GM18517 (cell line): ENCODE data around the gene LGR5.

ENCODE experiments used
- ATAC-seq: cut with Tn5 transposase; IDR thresholded peaks from one replicate; pipeline ENCODE4 v1.9.1; 2021; ENCODE audit warnings: mild to moderate bottlenecking, moderate library complexity; ENCODE audit not compliant: unreplicated experiment

The LGR5 gene, protein sequence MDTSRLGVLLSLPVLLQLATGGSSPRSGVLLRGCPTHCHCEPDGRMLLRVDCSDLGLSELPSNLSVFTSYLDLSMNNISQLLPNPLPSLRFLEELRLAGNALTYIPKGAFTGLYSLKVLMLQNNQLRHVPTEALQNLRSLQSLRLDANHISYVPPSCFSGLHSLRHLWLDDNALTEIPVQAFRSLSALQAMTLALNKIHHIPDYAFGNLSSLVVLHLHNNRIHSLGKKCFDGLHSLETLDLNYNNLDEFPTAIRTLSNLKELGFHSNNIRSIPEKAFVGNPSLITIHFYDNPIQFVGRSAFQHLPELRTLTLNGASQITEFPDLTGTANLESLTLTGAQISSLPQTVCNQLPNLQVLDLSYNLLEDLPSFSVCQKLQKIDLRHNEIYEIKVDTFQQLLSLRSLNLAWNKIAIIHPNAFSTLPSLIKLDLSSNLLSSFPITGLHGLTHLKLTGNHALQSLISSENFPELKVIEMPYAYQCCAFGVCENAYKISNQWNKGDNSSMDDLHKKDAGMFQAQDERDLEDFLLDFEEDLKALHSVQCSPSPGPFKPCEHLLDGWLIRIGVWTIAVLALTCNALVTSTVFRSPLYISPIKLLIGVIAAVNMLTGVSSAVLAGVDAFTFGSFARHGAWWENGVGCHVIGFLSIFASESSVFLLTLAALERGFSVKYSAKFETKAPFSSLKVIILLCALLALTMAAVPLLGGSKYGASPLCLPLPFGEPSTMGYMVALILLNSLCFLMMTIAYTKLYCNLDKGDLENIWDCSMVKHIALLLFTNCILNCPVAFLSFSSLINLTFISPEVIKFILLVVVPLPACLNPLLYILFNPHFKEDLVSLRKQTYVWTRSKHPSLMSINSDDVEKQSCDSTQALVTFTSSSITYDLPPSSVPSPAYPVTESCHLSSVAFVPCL

DNA sequence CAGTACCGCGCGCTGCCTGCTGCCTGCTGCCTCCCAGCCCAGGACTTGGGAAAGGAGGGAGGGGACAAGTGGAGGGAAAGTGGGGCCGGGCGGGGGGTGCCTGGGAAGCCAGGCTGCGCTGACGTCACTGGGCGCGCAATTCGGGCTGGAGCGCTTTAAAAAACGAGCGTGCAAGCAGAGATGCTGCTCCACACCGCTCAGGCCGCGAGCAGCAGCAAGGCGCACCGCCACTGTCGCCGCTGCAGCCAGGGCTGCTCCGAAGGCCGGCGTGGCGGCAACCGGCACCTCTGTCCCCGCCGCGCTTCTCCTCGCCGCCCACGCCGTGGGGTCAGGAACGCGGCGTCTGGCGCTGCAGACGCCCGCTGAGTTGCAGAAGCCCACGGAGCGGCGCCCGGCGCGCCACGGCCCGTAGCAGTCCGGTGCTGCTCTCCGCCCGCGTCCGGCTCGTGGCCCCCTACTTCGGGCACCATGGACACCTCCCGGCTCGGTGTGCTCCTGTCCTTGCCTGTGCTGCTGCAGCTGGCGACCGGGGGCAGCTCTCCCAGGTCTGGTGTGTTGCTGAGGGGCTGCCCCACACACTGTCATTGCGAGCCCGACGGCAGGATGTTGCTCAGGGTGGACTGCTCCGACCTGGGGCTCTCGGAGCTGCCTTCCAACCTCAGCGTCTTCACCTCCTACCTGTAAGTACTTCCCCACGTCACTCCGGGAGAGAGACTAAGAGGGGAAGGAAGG is at the start of gene LGR5:
TSS of gene LGR5 (plus strand) at position 186 of the 732 bp plus-strand sequence. CDS start at position 469, 283 bp downstream.
- no peak for ATAC-seq

DNA sequence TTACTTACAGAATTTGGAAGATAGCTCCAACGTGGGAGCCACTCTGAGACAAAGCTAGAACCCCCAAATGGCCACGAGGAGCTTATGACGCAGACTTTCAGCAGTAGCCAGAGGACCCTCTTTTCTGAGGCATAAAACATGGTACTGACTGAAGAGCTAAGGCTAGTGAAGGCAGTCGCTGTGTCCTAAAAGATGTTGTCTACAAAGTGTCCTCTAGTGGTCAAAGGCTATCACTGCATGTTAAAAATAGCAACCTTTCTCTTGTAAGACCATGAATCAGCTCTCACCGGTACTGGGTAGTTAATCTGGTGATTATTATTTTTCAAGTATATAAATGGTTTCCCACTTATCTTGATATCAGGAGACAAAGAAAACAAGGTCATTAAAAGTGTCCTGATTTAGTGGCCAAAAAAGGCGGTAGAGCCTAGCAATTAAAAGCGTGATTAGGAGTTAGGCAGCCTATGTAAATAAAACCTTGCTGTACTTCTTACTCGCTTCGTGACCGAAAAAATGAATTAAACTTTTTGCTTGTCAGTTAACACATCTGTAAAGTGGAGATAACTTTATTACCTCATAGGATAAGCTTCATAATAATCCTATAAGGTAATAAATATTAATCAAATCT is 47.0 kb upstream of the LGR5 start:
- peak; percentile 98 for ATAC-seq

DNA sequence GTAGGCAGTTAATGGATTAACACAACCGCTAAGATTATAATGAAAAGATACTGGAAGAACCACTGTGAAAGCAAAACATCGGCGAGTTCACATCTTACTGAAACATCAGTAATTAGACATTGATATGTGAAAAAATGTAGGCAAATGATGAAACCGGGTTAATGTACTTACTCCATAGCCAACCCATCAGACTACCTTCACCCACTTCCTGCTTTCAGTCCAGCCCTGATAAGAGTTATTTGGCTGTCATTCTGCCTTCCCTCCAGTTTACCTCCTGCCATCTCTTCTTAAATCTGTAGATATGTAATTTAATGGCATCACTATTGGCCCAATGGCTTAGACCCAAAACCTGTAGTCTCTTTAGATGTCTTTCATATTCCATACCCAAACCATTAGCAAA is 46.0 kb upstream of the LGR5 start:
- no peak for ATAC-seq

DNA sequence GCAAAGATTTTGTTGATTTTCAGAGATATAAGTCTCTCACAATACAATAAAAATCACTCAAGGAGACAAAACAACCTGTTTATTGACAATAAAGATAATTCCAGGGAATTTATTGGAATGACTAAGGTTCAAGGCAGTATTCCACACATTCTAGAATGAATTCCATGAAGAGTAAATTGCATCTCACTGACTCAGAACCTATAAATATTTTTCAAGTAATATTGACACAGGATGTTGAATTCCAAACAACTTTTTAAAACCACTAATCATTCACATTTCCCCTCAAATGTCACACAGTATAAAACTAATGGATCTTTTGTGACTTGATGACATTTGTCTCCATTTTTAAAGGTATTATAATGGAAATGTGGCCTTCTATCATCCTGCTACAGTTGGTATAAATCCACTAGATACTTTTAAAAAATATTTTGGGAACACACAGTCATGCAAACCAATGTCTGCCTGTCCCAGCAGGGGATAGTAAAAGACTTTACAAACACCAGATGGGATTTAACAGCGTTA is 42.1 kb upstream of the LGR5 start:
- no peak for ATAC-seq

DNA sequence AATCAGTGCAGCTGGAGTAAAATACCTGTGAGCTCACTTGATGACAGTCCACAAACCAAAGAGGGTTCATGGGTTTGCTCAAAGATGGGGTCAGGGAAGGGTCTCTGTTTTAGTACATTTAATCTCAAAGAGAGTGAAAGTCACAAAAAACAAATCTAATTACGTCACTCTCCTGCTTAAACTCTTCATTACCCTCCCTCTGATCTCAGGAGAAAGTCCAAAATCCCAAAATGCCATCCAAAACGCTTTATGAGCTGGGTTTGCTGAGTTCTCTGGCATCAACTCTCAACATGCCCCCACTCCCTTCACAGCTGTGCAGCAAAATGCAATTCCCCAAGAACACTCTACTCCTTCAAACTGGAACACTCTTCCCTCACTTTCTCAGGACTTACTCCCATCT is 40.4 kb upstream of the LGR5 start:
- ATAC-seq: no peak

DNA sequence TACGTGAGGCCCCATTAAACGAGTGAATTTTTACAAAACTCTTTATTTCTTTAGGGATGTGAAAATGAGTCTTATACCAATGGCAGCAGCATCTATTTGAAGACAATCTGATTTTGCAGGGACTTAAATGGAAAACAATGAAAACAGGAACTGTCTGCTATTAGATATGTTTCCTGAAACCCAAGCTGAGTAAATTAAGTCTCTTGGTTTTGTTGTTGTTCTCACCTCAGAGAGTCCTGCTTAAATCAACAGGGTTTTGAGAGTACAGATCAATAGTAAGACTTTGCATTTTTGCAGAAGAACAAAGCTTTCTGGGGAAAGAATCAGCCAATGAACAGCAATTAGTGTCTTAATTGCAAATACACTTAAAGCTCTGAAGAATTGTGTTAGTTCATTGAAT is 39.1 kb upstream of the LGR5 start:
- no peak for ATAC-seq

DNA sequence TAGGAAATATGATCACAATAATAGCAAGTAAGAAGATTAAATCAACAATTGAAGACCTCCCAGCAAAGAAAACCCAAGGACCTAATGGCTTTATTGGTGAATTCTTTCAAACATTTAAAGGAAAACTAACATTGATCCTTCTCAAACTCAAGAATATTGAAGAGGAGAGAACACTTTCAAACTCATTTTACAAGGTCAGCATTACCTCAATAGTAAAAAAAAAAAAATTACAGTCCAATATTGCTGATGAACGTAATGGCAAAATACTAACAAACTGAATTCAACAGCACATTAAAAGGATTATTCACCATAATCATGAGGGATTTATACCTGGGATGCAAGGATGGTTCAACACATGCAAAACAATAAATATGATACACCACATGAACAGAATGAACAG is 33.7 kb upstream of the LGR5 start:
- ATAC-seq: no peak

DNA sequence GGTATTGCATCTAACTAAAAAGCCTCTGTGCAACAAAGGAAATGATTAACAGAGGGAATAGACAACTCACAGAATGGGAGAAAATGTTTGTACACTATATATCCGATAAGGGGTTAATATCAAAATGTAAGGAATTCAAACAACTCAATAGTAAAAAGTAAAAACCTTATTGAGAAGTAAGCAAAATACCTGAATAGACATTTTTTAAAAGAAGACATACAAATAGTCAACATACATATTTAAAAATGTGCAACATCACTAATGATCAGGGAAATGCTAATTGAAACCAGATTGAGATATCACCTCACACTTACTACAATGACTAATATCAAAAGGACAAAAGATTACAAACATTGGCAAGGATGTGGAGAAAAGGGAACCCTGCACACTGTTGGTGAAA is 31.9 kb upstream of the LGR5 start:
- ATAC-seq: no peak

DNA sequence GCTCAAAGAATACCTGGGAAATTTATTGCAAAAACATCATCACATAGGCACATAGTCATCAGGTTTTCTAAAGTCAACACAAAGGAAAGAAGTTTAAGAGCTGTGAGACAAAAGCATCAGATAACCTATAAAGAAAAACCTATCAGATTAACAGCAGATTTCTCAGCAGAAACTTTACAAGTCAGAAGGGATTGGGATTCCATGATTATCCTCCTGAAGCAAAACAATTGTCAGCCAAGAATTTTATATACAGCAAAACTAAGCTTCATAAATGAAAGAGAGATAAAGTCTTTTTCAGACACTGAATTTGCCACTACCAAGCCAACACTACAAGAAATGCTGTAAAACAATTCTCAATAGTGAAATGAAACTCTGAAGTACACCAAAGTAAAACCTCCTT is 28.8 kb upstream of the LGR5 start:
- ATAC-seq: no peak

DNA sequence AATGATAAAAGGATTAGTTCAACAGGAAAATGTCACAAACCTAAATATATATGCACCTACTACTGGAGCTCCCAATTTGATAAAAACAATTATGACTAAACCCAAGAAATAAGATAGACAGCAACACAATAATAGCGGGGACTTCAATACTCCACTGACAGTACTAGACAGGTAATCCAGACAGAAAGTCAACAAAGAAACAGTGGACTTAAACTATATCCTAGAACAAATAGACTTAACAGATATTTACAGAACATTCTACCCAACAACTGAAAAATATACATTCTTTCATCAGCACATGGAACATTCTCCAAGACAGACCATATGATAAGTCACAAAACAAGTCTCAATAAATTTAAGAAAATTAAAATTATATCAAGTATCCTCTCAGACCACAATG is 28.0 kb upstream of the LGR5 start:
- no peak for ATAC-seq

DNA sequence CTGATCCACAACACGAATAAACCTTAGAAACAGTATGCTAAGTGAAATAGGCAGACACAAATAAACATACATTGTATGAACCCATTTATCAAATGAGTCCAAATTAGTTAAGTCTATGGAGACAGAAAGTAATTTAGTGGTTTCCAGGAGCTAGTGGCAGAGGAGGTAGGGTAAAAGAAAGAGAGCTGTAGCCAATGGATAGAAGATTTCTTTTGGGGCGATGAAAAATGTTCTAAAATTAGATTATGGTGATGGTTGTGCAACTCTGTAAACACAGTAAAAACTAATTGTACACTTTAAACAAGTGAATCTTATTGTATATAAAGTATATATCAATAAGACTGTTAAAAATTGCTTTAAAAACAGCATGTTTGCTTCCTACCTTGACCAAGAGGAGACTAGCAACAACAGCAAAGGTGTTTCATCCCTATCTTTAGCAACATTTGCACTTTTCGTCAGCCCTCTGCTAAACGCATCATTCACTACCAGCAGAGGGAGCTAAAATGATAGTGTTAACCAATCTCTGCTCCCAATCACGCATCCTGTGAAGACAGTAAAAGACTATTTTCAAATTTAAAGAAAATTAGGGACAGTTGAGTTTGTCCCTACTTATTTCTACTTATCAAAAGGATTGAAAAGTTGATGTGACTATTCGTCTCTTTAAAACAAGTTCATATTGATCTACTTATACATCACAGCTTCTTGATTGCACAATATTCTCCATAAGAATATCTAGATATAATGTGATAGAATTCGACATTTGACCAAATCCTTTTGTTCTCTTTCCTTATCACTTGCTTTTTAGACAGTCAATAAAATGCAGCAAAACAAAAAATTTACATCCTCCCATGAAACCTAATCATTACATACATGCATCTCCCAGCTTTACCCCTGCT is 24.0 kb upstream of the LGR5 start:
- peak; percentile 94 for ATAC-seq

DNA sequence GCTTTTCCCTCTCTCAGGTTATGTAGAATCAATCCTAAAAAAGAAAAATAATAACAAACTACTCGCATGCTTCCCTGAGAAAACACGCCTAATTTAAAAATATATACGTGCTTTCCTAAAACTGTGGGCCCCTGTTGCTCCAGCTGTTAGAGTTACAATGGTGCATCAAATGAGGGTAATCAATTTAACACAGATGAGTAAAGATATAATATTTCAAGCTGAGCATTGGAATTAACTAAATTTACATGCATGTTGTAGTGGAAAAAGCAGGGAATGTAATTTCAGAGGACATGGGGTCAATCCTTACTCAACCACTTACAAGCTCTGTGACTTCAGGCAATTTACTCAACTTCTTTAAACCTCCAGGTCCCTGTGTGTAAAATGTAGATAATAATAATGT is 22.4 kb upstream of the LGR5 start:
- ATAC-seq: no peak

DNA sequence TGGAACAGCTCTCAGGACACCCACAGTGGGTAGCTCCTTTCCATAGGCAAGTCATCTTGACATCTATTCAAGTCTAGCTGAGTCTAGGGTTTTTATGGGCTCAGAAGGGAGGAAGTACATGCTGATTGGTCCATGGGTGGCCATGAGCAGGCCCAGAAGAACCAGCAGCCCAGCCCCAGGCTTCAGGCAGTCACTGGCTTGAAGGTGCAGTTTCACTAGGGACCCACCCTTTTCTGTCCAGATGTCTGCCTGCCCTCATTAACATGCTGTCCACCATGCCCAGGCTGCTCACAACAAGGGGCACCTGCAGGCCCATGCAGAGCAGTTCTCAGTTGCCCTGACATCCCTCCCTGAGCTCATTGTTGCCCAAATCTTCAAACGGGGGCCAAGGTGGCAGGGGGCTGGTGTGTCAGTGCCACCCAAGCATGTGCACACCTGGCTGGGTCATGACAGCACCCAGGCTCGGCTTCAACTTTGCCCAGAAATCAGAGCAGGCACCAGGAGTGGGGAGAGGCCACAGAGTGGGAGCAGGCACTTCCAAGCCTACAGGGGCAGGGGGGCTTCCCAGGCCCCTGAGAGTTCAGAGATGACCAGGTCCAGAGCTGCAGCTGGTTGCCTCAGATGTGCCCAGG is 18.7 kb upstream of the LGR5 start:
- no peak for ATAC-seq

DNA sequence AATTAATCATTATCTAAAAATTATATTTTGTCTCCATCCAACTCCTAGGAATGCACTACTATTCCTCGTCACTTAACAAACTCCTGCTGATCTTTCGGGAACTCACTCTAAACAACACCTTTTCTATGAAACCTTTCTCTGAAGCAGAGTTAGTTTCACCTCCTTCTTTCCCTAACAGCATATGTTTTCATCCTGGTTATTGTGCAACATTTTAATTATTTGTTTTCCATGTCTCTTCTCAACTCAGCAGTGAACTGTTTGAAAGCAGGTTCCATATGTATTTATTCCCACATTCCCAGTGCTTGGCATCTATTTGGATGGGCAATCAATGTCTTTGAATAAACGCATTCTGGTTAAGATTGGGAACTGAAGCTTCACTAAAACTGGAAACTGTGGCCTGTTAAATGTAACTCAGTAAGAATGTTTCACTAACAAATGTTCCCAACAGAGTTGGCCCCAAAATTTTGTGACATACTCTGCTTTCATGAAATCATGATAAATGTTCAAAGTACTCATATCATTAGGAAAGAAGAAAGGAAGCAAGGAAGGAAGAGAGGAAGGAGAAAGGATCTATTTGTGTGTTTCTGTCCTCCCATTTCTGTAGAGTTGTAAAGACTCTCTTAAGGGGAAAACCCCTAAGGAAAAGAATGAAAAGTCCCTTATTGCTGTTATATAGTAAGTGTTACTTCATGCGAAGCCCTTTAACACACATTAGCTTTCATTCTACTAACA is 13.9 kb upstream of the LGR5 start:
- ATAC-seq: no peak

DNA sequence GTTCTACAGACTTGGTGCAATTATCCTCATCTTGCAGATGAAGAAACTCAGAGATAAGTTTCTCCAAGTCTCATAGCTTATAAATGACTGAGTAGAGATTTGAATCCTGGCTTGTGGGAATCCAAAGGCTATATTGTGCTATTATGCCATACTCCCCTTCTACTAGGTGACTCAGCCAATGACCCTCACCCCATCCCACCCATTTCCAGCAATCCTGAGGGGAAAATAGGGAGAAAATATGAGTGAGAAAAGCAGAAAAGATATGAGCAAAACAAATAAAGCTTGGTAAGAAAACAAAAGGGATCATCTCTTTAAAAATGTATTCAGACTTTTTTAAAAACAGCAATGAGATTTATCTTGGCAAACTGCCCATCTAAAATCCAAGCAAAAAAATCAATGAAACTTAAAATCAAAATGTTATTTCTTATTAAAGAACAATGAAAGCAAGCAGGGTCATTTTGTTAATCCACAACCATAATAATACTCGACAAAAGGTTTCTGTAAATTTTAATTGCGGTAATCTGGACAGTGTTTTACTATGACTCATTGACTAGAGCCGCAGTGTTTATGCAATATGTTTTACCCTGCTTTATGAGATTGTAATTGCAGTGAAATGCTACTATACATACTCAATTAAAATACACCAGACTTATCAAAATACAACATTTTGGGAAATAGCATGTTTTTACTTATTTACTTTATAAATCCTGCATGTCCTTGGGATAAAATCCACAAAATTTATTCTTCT is 13.1 kb upstream of the LGR5 start:
- ATAC-seq: no peak

DNA sequence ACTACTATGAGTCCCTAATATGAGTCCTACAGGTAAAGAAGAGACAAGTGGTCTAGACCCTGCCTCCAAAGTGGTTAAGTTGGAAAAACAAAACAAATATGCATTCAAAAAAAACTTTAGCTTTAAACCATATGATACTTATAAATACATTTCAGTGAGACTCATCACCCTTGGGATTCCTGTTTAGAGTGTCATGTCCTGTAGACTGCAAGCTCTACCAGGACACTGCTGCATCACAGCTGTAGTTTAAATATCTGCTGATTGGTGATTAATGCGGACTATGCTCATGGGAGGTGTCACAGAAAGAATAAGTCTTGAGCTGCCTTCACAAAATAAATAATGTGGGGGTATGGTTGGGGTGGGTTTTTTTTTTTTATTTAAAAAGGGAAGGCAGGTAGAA is 8.8 kb upstream of the LGR5 start:
- ATAC-seq: no peak

DNA sequence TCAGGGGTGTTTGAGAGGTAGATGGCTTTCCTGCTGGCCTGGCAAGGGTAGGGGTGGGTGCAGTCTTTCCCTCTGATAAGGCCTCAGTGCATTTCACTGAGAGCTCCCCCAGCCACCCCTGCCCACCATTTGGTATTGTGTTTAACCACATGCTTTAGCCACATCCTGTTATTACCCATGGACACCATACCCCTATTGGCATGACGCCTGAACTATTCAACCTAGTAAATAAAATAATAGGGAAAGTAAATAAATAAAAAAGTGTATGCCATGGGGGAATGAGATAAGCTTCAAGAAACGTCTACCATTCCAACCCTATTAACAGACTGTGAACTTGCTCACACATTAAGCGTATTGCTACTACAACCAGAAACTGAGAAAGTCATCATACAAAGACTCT is 7.6 kb upstream of the LGR5 start:
- ATAC-seq: no peak

DNA sequence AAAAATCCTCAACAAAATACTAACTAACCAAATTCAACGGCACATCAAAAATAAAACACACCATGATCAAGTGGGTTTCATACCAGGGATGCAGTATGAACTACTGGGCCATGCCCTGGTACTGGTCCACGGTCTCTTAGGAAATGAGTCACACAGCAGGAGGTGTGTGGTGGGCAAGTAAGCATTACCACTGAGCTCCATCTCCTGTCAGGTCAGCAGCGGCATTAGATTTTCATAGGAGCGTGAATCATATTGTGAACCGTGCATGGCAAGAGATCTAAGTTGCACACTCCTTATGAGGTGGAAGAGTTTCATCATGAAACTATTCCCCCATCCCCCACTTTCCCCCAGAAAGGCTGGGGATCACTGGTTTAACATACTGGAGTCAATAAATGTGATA is 6.7 kb upstream of the LGR5 start:
- ATAC-seq: no peak
